Measurements from ENCODE around the gene KRTAP19-4. TPM values are rescaled to one million over a fixed set of nuclear protein-coding genes. Genes with fewer than 3 reads are reported as not detected.
"Not testable (repeated sequence)": the region's sequence is repeated elsewhere in the genome, so short reads cannot be mapped to it uniquely, and the experiment has no call there.

The KRTAP19-4 gene
- total RNA-seq, result not detected in 2 replicates

- Mint-ChIP-seq H3K27ac (no peak within 1 kb of the TSS), H3K36me3 (ENCODE audit: low read depth) (no peaks in the 10 kb centered on the region), H3K27me3 (no peaks in the 10 kb centered on the region), H3K4me3 (no peak within 1 kb of the TSS), H3K9me3 (no peaks in the 10 kb centered on the region), H3K4me1 (no peaks in the 10 kb centered on the region)
- DNase-seq, result no peak
- intact Hi-C loops (cut with micrococcal nuclease), result no loop called here
These were observed at the start of gene KRTAP19-4 for GRCh38 chr21:30497065-30497464. Gene KRTAP19-4 (minus strand): TSS chr21:30497165. CDS start chr21:30497110, 55 bp downstream.

DNA sequence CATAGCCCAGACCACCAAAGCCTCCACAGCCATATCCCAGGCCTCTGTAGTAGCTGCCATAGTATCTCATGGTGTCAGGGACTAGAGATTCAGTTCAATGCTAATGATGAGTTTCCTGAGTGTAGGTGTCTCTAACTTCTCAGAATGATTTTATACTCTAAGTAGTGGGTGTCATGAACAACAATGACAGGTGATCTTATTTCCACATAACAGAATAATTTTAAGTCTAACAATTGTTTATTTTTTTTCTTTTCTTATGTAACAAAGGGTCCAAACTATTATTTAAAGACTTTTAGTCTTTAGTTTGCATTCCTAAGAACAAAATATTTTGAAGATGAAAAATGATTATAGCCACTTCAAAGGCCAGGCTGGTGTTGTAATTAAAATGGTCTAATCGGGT lies 44.8 kb upstream of the KRTAP19-4 start, which contains the start of gene KRTAP19-6:
TSS of gene KRTAP19-6 (minus strand) at position 101 of the 400 bp plus-strand sequence. CDS start at position 70, 31 bp downstream.
- no peaks in the 10 kb centered on the region for H3K9me3 Mint-ChIP-seq
- intact Hi-C loops (cut with micrococcal nuclease), result no loop called here

GRCh38 chr21:30518876-30519275 lies 21.9 kb upstream of the KRTAP19-4 start:
- intact Hi-C loops (cut with micrococcal nuclease), result no loop called here
- Mint-ChIP-seq H3K27me3 (no peaks in the 10 kb centered on the region), H3K4me3 (no peak overlapping the region), H3K4me1 (no peaks in the 10 kb centered on the region), H3K36me3 (ENCODE audit: low read depth) (no peaks in the 10 kb centered on the region), H3K27ac (no peak overlapping the region), H3K9me3 (no peaks in the 10 kb centered on the region)
- no peak for DNase-seq

More for the DNA sequence above, 44.8 kb upstream of the KRTAP19-4 start, which contains the start of gene KRTAP19-6:
- Mint-ChIP-seq H3K27ac (no peak within 1 kb of the TSS), H3K4me3 (no peak within 1 kb of the TSS), H3K4me1 (no peaks in the 10 kb centered on the region), H3K36me3 (ENCODE audit: low read depth) (no peaks in the 10 kb centered on the region), H3K27me3 (no peaks in the 10 kb centered on the region)
- DNase-seq, result no peak

GRCh38 chr21:30515681-30516080 lies 18.7 kb upstream of the KRTAP19-4 start:
- intact Hi-C loops (cut with micrococcal nuclease), result no loop called here
- no peak overlapping the region for H3K27ac Mint-ChIP-seq
- no peaks in the 10 kb centered on the region for H3K27me3 Mint-ChIP-seq
- H3K36me3 Mint-ChIP-seq (ENCODE audit: low read depth), result no peaks in the 10 kb centered on the region
- no peak for DNase-seq
- no peaks in the 10 kb centered on the region for H3K4me1 Mint-ChIP-seq
- no peak overlapping the region for H3K4me3 Mint-ChIP-seq
- H3K9me3 Mint-ChIP-seq, result no peaks in the 10 kb centered on the region

DNA sequence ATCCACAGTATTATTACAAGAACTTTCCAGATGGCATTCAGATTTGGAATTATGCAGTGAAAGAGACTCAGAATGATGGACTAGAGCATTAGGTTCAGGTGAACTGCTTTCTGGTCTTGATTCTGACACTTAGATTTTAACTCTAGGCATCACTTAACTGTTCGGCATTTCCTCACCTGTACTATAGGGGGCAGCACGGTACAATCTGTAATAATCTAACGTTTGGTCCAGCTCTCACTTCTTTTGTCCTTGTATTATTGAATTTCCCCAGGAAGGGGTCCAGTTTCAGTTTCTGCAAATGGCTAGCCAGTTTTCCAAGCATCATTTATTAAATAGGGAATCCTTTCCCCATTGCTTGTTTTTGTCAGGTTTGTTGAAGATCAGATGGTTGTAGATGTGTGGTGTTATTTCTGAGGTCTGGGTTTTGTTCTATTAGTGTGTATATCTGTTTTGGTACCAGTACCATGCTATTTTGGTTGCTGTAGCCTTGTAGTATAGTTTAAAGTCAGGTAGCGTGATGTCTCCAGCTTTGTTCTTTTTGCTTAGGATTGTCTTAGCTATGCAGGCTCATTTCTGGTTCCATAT lies 8.7 kb upstream of the KRTAP19-4 start:
- H3K4me3 Mint-ChIP-seq, result not testable (repeated sequence)
- intact Hi-C loops (cut with micrococcal nuclease), result loop anchor here (1.0 to 5.0 kb wide), 2 partner anchors 228 to 582 kb away; no protein-coding TSS in a partner anchor

GRCh38 chr21:30502041-30502440 lies 5.1 kb upstream of the KRTAP19-4 start, which contains the start of gene KRTAP19-5:
Gene KRTAP19-5 (minus strand): TSS chr21:30502141. CDS start chr21:30502090, 51 bp downstream.
- H3K4me1 Mint-ChIP-seq, result no peaks in the 10 kb centered on the region
- intact Hi-C loops (cut with micrococcal nuclease), result no loop called here
- H3K27ac Mint-ChIP-seq, result no peak within 1 kb of the TSS
- no peak within 1 kb of the TSS for H3K4me3 Mint-ChIP-seq
- DNase-seq, result no peak
- H3K36me3 Mint-ChIP-seq (ENCODE audit: low read depth), result no peaks in the 10 kb centered on the region
- no peaks in the 10 kb centered on the region for H3K27me3 Mint-ChIP-seq
- H3K9me3 Mint-ChIP-seq, result no peaks in the 10 kb centered on the region

More for the DNA sequence above, 8.7 kb upstream of the KRTAP19-4 start:
- H3K36me3 Mint-ChIP-seq (ENCODE audit: low read depth); H3K9me3 Mint-ChIP-seq; H3K4me1 Mint-ChIP-seq; H3K27ac Mint-ChIP-seq; H3K27me3 Mint-ChIP-seq: not testable (repeated sequence)
- peak; percentile 58 for DNase-seq

GRCh38 chr21:30491963-30492428 lies 5.0 kb downstream of the KRTAP19-4 start, which contains the start of gene KRTAP19-3:
Gene KRTAP19-3 (minus strand): TSS chr21:30492013. CDS start chr21:30491957, 56 bp downstream.
- Mint-ChIP-seq H3K4me3 (no peak within 1 kb of the TSS), H3K9me3 (peaks cover 6% of the 10 kb centered on the region), H3K36me3 (ENCODE audit: low read depth) (no peaks in the 10 kb centered on the region), H3K4me1 (no peaks in the 10 kb centered on the region), H3K27me3 (no peaks in the 10 kb centered on the region), H3K27ac (no peak within 1 kb of the TSS)
- DNase-seq, result no peak
- intact Hi-C loops (cut with micrococcal nuclease), result no loop called here

DNA sequence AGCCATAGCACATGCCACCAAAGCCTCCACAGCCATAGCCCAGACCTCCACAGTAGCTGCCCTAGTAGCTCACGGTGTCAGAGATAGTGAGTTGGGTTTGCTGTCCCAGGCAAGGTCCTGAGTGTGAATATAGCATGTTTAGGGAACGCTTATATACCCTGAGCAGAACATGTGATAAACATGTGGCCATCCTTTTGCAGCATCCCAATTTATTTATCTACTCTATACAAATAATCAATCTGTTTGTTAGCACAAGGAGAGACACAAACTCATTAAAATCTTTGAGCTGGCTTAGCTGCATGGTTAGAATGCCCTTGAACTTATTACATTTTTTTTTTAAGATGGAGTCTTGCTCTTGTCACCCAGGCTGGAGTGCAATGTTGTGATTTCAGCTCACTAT lies 9.6 kb downstream of the KRTAP19-4 start, which contains the start of gene KRTAP19-2:
TSS of gene KRTAP19-2 (minus strand) at position 101 of the 400 bp plus-strand sequence. CDS start at position 13, 88 bp downstream.
- DNase-seq, result no peak
- Mint-ChIP-seq H3K9me3 (peaks cover 15% of the 10 kb centered on the region), H3K4me3 (no peak within 1 kb of the TSS), H3K4me1 (no peaks in the 10 kb centered on the region), H3K27ac (no peak within 1 kb of the TSS), H3K27me3 (no peaks in the 10 kb centered on the region), H3K36me3 (ENCODE audit: low read depth) (no peaks in the 10 kb centered on the region)
- intact Hi-C loops (cut with micrococcal nuclease), result no loop called here

GRCh38 chr21:30486180-30486579 lies 10.8 kb downstream of the KRTAP19-4 start:
- Mint-ChIP-seq H3K27me3 (no peaks in the 10 kb centered on the region), H3K4me3 (no peak overlapping the region), H3K4me1 (no peaks in the 10 kb centered on the region), H3K9me3 (peaks cover 15% of the 10 kb centered on the region), H3K36me3 (ENCODE audit: low read depth) (no peaks in the 10 kb centered on the region), H3K27ac (no peak overlapping the region)
- intact Hi-C loops (cut with micrococcal nuclease), result no loop called here
- no peak for DNase-seq

- Mint-ChIP-seq H3K4me1 (no peaks in the 10 kb centered on the region), H3K27ac (no peak overlapping the region), H3K36me3 (ENCODE audit: low read depth) (no peaks in the 10 kb centered on the region), H3K9me3 (peaks cover 10% of the 10 kb centered on the region), H3K27me3 (no peaks in the 10 kb centered on the region), H3K4me3 (no peak overlapping the region)
- intact Hi-C loops (cut with micrococcal nuclease), result no loop called here
- DNase-seq, result no peak
These were observed 14.8 kb downstream of the KRTAP19-4 start for GRCh38 chr21:30482130-30482529.

DNA sequence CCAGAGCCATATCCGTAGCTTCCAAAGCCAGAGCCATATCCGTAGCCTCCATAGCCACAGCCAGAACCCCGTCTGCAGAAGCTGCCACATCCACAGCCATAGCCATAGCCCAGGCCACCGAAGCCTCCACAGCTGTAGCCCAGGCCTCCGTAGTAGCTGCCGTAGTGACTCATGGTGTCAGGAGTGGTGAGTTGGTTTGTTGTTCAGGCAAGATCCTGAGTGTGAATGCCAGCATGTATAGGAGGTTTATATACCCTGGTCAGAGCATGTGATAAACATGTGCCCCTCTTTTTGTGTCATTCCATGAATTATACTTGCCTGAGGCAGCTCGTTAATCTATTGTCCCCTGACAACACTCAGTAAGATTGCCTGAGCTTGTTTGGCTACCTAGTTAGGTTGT lies 16.8 kb downstream of the KRTAP19-4 start, which contains the start of gene KRTAP19-1:
TSS of gene KRTAP19-1 (minus strand) at position 223 of the 400 bp plus-strand sequence. CDS start at position 173, 50 bp downstream.
- H3K9me3 Mint-ChIP-seq, result peaks cover under 1% of the 10 kb centered on the region
- no peaks in the 10 kb centered on the region for H3K27me3 Mint-ChIP-seq
- DNase-seq, result no peak
- no peak within 1 kb of the TSS for H3K27ac Mint-ChIP-seq
- H3K4me3 Mint-ChIP-seq, result no peak within 1 kb of the TSS
- intact Hi-C loops (cut with micrococcal nuclease), result no loop called here
- no peaks in the 10 kb centered on the region for H3K36me3 Mint-ChIP-seq (ENCODE audit: low read depth)
- H3K4me1 Mint-ChIP-seq, result no peaks in the 10 kb centered on the region

DNA sequence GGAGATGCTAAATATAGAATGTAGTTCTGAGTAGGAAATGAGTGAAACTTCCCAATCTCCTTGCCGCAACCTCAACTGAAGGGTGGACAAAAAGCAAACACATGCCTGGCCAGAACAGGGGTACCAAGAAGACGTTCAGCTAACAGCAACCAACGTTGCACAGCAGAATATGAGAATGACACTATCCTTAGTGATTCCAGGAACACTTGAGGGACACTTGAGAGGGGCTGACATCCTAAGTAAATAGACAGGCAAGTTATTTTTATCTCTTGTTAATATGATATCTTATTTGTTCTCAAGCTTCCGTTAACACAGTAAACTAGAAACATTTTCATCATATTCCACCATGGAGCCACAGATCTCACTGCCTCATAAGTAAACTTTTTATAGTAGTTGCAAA lies 17.7 kb downstream of the KRTAP19-4 start:
- DNase-seq, result no peak
- intact Hi-C loops (cut with micrococcal nuclease), result no loop called here
- H3K36me3 Mint-ChIP-seq (ENCODE audit: low read depth), result no peaks in the 10 kb centered on the region
- no peak overlapping the region for H3K4me3 Mint-ChIP-seq
- H3K9me3 Mint-ChIP-seq, result no peaks in the 10 kb centered on the region
- H3K27ac Mint-ChIP-seq, result no peak overlapping the region
- H3K27me3 Mint-ChIP-seq, result no peaks in the 10 kb centered on the region
- H3K4me1 Mint-ChIP-seq, result no peaks in the 10 kb centered on the region

- Mint-ChIP-seq H3K27me3 (no peaks in the 10 kb centered on the region), H3K4me1 (no peaks in the 10 kb centered on the region), H3K36me3 (ENCODE audit: low read depth) (no peaks in the 10 kb centered on the region), H3K4me3 (no peak overlapping the region), H3K27ac (no peak overlapping the region), H3K9me3 (no peaks in the 10 kb centered on the region)
- intact Hi-C loops (cut with micrococcal nuclease), result no loop called here
- no peak for DNase-seq
These were observed 19.0 kb downstream of the KRTAP19-4 start for GRCh38 chr21:30478004-30478403.

GRCh38 chr21:30468900-30469714 lies 27.9 kb downstream of the KRTAP19-4 start:
- H3K36me3 Mint-ChIP-seq (ENCODE audit: low read depth), result no peaks in the 10 kb centered on the region
- H3K27ac Mint-ChIP-seq, result no peak overlapping the region
- no peak overlapping the region for H3K4me3 Mint-ChIP-seq
- H3K9me3 Mint-ChIP-seq, result no peaks in the 10 kb centered on the region
- H3K4me1 Mint-ChIP-seq, result no peaks in the 10 kb centered on the region
- no peak for DNase-seq
- intact Hi-C loops (cut with micrococcal nuclease), result no loop called here
- no peaks in the 10 kb centered on the region for H3K27me3 Mint-ChIP-seq

All from activated CD4-positive, alpha-beta T cell treated with anti-CD3 and anti-CD28 coated beads, Interleukin-2, amount 10 ng/mL, durations not matched to agents 24 days and 14 days (primary cell).